Fibroblast of skin of scalp (primary cell): ENCODE measurements around the gene OR8B12. TPM values are rescaled to one million over a fixed set of nuclear protein-coding genes. Genes with fewer than 3 reads are reported as not detected.
A peak's percentile ranks its signal among the peaks of the same experiment; 100 is the strongest.

ENCODE experiments used
- DNase-seq: peaks from one replicate; pipeline ENCODE4 v3.0.0-alpha.2; 2013
- polyA plus RNA-seq, 2 experiments: library from polyadenylated mRNA; unstranded; fragments of 120-200 nt; gene quantifications; one replicate each; pipeline ENCODE4 v1.2.1, GENCODE V29; 2013; ENCODE audit not compliant: insufficient read length in 2 of 2

The OR8B12 gene
- not detected for polyA plus RNA-seq (2013, experiment 1 of 2; ENCODE audit: insufficient read length)
- polyA plus RNA-seq (2013, experiment 2 of 2; ENCODE audit: insufficient read length): not detected

GRCh38 chr11:124543554-124543953 lies at the start of gene OR8B12:
Gene OR8B12, minus strand, starts transcription at chr11:124543654. Its CDS starts 0 bp downstream, at chr11:124543654.
- no peak for DNase-seq

DNA sequence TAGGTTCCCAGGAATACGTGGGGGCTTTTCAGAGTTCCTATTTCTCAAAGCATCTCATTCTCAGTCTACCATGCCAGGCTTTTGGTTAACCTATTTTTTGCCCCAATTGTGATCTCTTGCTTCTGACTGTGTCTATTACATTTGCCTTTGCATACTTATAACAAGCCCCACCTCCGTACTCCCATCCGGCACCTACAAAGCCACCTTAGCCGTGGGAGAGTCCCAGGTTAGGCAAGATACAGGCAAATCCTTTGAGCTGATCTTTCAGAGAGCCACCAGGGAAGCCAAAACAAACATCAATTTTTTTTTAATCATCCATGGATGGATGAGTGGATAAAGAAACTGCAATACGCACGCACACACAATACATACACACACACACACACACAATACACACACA lies 49.2 kb upstream of the OR8B12 start:
- no peak for DNase-seq

DNA sequence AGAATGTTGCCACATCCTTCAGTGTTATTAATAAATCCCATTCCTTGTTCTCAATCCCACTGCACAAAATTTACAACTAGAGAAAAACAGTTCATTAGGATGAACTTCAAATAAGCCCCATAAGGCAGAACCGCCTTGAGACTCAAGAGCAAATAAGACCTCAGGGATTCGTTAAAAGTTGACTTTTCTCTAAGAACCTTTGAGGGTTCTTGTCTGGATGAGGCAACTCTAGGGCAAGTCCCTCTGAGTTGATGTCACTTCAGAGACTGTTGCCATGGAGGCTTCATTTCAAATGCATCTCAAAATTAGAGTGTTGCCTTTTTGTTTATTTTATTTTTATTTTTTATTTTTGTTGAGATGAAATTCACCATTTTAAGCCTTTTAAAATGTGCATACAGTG lies 48.0 kb upstream of the OR8B12 start:
- DNase-seq: no peak

- DNase-seq: peak; percentile 63
Measured at GRCh38 chr11:124586238-124586860, 42.9 kb upstream of the OR8B12 start.

GRCh38 chr11:124584681-124585372 lies 41.4 kb upstream of the OR8B12 start:
- DNase-seq: no peak

DNA sequence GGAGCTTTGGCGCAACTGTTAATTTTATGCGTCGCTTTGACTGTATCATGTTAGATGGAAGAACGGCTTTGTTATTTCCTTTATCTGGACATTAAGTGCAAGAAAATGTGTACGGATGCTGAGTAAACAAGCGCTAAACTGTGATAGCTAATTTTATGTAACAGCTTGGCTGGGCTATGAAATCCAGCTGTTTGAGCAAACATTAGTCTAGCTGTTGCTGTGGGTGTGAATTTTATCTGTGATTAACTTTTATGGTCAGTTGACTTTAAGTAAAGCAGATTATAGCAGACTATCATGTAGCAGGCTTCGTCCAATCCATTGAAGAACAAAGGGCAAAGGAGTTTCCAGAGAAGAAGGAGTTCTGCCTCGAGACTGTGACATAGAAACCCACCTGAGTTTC lies 40.3 kb upstream of the OR8B12 start:
- no peak for DNase-seq

DNA sequence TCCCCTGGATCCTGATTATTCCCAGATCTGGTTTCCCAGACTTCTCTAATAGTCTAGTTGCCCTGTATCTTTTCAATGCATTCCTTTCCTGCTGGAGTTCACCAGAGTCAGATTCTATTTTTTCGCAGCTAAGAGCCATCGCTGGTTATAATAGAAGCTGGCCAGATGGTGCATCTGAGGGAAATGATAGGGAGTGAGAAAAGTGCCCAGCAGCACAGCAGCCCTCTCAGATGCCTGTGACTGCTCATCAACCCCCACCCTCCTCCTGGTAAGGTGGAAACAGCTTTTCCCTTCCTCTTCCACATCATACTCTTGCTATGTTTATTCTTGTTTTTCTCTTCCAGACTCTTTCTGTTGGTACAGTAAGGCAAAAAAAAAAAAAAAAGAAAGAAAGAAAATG lies 39.1 kb upstream of the OR8B12 start:
- DNase-seq: no peak

GRCh38 chr11:124581817-124582216 lies 38.4 kb upstream of the OR8B12 start:
- no peak for DNase-seq

DNA sequence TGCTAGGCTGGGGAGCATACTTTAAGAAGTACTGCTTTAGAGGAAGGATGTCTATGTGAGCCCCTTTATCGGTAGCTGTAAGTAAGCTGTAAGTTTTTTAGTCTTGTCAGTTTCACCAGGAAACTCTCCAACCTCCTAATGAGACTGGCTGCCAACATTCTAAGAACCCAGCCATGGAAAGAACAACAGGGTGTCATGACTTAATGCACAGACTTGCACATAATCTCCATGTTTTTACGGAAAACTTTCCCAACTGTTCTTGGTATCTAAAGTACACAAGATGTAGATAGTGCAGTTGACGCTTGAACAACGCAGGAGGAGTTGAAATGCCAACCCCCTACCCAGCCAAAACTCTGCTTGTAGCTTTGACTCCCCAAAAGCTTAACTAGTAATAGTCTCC lies 35.3 kb upstream of the OR8B12 start:
- no peak for DNase-seq

GRCh38 chr11:124577716-124578427 lies 34.4 kb upstream of the OR8B12 start:
- no peak for DNase-seq

DNA sequence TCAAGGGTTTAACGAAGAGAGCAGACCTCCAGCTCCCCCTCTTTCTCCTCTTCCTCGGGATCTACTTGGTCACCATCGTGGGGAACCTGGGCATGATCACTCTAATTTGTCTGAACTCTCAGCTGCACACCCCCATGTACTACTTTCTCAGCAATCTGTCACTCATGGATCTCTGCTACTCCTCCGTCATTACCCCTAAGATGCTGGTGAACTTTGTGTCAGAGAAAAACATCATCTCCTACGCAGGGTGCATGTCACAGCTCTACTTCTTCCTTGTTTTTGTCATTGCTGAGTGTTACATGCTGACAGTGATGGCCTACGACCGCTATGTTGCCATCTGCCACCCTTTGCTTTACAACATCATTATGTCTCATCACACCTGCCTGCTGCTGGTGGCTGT lies 26.7 kb upstream of the OR8B12 start:
- no peak for DNase-seq

GRCh38 chr11:124569697-124570096 lies 26.2 kb upstream of the OR8B12 start, which contains the start of gene OR8A1:
Gene OR8A1, plus strand, starts transcription at chr11:124569997. Its CDS starts 123 bp downstream, at chr11:124570120.
- DNase-seq: no peak

- no peak for DNase-seq
Measured at GRCh38 chr11:124556828-124557227, 13.4 kb upstream of the OR8B12 start.

DNA sequence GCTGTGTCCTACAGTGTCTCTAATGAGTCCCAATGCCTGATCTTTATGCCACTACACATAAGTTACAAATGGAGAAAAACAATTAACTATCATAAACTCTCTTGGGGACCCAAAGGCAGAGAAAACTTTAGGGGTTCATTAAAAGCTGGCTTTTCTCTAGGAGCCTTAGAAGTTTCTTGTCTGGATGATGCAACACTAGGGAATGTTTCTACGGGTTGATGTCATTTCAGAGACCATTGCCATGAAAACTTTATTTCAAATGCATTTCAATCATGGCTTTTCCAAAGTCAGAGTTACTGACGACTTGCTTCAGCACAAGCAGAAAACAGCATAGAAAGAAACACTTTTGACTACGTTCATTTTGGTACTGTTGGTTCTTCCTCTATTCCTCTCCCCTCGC lies 8.5 kb upstream of the OR8B12 start:
- peak; percentile 7 for DNase-seq

DNA sequence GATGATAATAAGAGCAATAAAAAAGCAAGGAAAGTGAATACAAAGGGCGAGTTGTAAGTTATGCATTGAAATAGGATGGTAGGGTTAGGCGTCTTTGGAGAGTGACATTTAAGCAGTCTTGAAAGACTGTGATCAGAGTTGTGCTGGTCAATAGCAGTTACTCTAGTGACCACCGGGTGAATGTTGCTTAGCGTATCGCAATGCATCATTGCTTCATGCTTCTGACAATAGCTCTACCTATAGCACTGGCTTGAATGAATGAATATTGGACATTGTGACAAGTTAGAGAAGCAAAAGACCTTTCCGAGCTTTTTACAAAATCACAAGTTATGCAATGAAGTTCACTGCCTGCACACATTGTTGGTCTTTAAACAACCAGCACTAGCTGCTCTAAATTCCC lies 7.7 kb upstream of the OR8B12 start:
- DNase-seq: no peak

GRCh38 chr11:124543145-124543544 lies 309 bp downstream of the OR8B12 start:
- no peak for DNase-seq

DNA sequence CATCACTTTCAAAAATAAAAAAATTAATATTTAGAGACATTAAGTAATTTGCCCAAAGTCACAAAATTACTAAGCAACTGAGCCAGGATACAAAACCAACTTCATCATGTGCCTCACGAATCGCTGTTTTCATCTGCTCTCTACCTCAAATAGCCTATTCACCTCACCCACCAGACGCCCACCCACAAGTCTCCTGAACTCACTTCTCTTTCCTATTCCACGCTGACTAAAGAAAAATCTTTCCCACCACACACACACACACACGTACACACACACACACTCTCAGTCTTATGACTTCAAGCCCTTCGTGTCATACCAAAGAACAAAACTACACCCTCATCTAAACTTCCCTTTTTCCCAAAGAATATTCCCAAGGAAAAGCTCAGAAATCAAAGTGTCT lies 2.2 kb downstream of the OR8B12 start:
- DNase-seq: no peak

DNA sequence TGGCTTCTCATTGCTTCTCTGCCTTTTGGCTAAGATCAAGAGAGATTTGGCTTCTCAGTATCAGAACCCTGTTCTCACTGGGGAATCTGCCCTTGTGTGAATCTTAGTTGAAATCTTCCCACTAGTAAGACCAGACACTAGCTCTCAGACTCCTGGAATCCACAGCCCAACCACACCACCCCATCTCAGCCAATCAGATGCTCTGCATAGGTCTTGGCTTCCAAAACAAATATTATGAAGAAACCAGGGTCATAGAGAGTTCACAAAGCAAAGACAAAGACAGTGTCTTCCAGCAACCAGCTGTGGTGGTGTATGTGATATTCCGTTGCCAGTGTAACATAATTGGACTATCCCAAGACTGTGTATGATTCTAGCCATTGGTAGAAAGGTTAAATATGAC lies 5.4 kb downstream of the OR8B12 start:
- DNase-seq: peak; percentile 49

- peak; percentile 59 for DNase-seq
Measured at GRCh38 chr11:124536520-124536919, 6.9 kb downstream of the OR8B12 start.

GRCh38 chr11:124535552-124536232 lies 7.8 kb downstream of the OR8B12 start:
- DNase-seq: peak; percentile 22

- no peak for DNase-seq
Measured at GRCh38 chr11:124534051-124534450, 9.4 kb downstream of the OR8B12 start.

GRCh38 chr11:124533626-124534025 lies 9.8 kb downstream of the OR8B12 start:
- no peak for DNase-seq

GRCh38 chr11:124520550-124520854 lies 23.0 kb downstream of the OR8B12 start:
- DNase-seq: no peak
